Measurements from ENCODE around the gene ANHX.
"Not testable (repeated sequence)": the region's sequence is repeated elsewhere in the genome, so short reads cannot be mapped to it uniquely, and the experiment has no call there.

ANHX gene

DNA sequence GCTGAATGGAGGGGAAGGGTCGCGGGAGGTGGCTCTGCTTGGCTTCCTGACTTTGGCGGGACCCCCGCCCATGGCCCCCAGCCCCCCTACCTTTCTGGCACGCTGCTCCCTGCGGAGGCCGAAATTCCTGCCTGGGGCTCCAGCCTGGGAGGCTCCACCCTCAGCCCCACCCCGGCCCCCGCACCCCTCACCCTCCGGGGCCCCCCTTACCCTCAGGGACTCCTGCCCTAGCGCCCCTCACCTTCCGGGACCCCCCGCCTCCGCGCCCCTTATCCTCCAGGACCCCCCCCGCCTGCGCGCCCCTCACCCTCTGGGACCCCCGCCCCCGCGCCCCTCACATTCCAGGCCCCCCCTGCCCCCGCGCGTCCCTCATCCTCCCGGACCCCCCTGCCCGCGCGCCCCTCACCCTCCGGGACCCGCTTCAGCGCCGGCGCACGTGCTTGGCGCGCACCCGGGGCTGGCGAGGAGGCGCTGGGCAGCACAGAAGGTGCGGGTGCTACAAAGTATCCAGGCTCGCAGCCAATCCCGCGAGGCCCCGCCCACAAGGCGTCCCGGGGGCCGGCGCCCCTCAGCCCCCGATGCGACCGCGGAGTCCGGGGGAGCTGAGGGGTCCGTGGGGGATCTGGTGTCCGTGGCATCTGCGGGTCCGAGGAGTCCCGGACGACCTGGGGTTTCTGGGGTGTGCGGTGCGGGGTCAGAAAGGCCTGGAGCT is at the start of gene ANHX:
Gene ANHX, minus strand, starts transcription at position 477 of the 712 bp plus-strand sequence. CDS start 1,521 bp downstream, outside the sequence.
- no peaks in the 10 kb centered on the region for H3K4me1 ChIP-seq (ENCODE audit: insufficient read depth, low read length)
- H3K27me3 ChIP-seq (ENCODE audit: insufficient read depth, low read length), result no peaks in the 10 kb centered on the region
- H3K9me3 ChIP-seq (ENCODE audit: insufficient read depth, low read depth, low read length), result peaks cover 75% of the 10 kb centered on the region
- no peak within 1 kb of the TSS for H3K4me3 ChIP-seq (ENCODE audit: low read length)
- H3K27ac ChIP-seq (ENCODE audit: low read length), result no peak within 1 kb of the TSS
- no peaks in the 10 kb centered on the region for H3K36me3 ChIP-seq (ENCODE audit: insufficient read depth, low read depth, low read length)
- H3K9ac ChIP-seq (ENCODE audit: low read depth, low read length), result no peak within 1 kb of the TSS

DNA sequence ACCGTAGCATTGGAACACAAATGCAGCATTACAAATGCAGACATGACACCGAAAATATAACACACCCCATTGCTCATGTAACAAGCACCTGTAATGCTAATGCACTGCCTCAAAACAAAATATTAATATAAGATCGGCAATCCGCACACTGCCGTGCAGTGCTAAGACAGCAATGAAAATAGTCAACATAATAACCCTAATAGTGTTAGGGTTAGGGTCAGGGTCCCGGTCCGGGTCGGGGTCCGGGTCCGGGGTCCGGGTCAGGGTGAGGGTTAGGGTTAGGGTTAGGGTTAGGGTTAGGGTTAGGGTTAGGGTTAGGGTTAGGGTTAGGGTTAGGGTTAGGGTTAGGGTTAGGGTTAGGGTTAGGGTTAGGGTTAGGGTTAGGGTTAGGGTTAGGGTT is 29.0 kb upstream of the ANHX start:
- not testable (repeated sequence) for H3K9ac ChIP-seq (ENCODE audit: low read depth, low read length); H3K36me3 ChIP-seq (ENCODE audit: insufficient read depth, low read depth, low read length); H3K9me3 ChIP-seq (ENCODE audit: insufficient read depth, low read depth, low read length); H3K4me3 ChIP-seq (ENCODE audit: low read length); H3K4me1 ChIP-seq (ENCODE audit: insufficient read depth, low read length); H3K27me3 ChIP-seq (ENCODE audit: insufficient read depth, low read length); H3K27ac ChIP-seq (ENCODE audit: low read length)

DNA sequence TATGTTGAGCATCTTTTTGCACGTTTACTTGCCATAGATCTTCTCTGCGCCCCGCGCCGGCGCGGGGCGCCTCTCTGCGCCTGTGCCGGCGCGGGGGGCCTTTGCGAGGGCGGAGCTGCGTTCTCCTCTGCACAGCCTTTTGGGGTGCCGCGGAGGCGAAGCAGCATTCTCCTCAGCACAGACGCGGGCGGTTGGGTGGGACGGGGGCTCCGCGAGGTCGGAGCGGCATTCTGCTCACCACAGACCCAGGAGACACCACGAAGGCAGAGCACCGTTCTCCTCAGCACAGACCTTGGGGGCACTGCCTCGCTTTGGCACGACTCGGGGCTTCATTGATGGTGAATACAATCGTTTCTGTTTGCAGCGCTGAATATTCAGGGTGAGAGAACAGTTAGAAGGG is 28.5 kb upstream of the ANHX start:
- no peaks in the 10 kb centered on the region for H3K36me3 ChIP-seq (ENCODE audit: insufficient read depth, low read depth, low read length)

DNA sequence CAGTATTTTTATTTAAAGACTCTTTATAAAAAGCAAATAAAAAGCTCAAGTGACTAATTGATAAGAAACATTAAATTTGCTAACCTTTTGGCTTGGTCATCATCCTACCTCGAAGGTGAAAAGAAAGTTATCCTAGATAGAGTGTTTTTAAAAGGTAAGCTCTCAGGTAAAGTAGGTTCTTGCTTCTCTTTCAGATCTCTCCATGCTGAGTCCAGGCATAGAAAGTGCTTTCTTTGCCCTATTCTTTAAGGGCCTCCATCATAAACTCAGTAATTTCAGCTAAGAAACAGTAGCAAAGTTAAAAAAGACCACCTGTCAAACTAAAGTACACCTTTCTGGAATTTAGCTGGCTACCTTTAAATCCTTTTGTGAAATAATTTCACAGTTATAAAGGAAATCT is 20.6 kb upstream of the ANHX start:
- Histone ChIP-seq H3K9ac (ENCODE audit: low read depth, low read length) (no peak overlapping the region), H3K27me3 (ENCODE audit: insufficient read depth, low read length) (no peaks in the 10 kb centered on the region), H3K27ac (ENCODE audit: low read length) (no peak overlapping the region), H3K4me1 (ENCODE audit: insufficient read depth, low read length) (no peaks in the 10 kb centered on the region), H3K36me3 (ENCODE audit: insufficient read depth, low read depth, low read length) (no peaks in the 10 kb centered on the region), H3K4me3 (ENCODE audit: low read length) (no peak overlapping the region), H3K9me3 (ENCODE audit: insufficient read depth, low read depth, low read length) (peaks cover 44% of the 10 kb centered on the region)

More for the DNA sequence above, 28.5 kb upstream of the ANHX start:
- no peak overlapping the region for H3K4me3 ChIP-seq (ENCODE audit: low read length)
- H3K27ac ChIP-seq (ENCODE audit: low read length), result no peak overlapping the region
- H3K9ac ChIP-seq (ENCODE audit: low read depth, low read length), result no peak overlapping the region
- no peaks in the 10 kb centered on the region for H3K4me1 ChIP-seq (ENCODE audit: insufficient read depth, low read length)
- no peaks in the 10 kb centered on the region for H3K27me3 ChIP-seq (ENCODE audit: insufficient read depth, low read length)
- H3K9me3 ChIP-seq (ENCODE audit: insufficient read depth, low read depth, low read length), result no peaks in the 10 kb centered on the region; the same call in 1 of the 2 replicates

DNA sequence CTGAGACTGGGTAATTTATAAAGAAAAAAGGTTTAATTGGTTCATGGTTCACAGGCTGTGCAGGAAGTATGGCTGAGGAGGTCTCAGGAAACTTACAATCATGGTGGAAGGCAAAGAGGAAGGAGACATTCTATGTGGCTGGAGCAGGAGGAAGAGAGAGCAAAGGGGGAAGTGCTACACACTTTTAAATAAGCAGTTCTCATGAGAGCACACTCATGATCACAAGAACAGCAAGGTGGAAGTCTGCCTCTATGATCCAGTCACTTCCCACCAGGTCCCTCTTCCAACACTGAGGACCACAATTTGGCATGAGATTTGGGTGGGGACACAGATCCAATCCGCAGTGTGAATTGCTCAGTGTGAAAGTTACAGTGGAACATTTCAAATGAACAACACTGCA is 20.2 kb upstream of the ANHX start:
- H3K27ac ChIP-seq (ENCODE audit: low read length); H3K4me3 ChIP-seq (ENCODE audit: low read length); H3K4me1 ChIP-seq (ENCODE audit: insufficient read depth, low read length); H3K27me3 ChIP-seq (ENCODE audit: insufficient read depth, low read length); H3K9ac ChIP-seq (ENCODE audit: low read depth, low read length); H3K36me3 ChIP-seq (ENCODE audit: insufficient read depth, low read depth, low read length): not testable (repeated sequence)
- H3K9me3 ChIP-seq (ENCODE audit: insufficient read depth, low read depth, low read length), result peaks cover 48% of the 10 kb centered on the region

DNA sequence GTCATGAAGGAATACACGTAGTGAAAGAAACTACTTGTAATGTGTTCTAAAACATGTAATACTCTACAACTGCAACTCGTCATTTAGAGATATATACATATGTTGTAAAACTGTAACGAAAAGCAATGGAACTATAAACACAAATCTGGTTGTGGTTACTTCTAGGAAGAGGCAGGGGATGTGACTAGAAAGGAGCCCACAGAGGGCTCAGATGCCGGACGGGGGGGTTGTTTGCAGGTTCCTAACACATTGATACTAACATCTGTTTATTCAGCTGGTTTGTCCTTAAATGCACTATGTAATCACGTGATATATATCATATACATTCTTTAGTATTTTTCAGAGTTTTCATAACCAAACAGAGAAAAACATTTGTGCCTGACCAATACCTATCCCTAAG is 16.1 kb upstream of the ANHX start:
- no peak overlapping the region for H3K9ac ChIP-seq (ENCODE audit: low read depth, low read length)
- peaks cover 48% of the 10 kb centered on the region for H3K9me3 ChIP-seq (ENCODE audit: insufficient read depth, low read depth, low read length)
- no peak overlapping the region for H3K27ac ChIP-seq (ENCODE audit: low read length)
- H3K4me1 ChIP-seq (ENCODE audit: insufficient read depth, low read length), result no peaks in the 10 kb centered on the region
- H3K36me3 ChIP-seq (ENCODE audit: insufficient read depth, low read depth, low read length), result no peaks in the 10 kb centered on the region
- H3K27me3 ChIP-seq (ENCODE audit: insufficient read depth, low read length), result no peaks in the 10 kb centered on the region
- no peak overlapping the region for H3K4me3 ChIP-seq (ENCODE audit: low read length)

DNA sequence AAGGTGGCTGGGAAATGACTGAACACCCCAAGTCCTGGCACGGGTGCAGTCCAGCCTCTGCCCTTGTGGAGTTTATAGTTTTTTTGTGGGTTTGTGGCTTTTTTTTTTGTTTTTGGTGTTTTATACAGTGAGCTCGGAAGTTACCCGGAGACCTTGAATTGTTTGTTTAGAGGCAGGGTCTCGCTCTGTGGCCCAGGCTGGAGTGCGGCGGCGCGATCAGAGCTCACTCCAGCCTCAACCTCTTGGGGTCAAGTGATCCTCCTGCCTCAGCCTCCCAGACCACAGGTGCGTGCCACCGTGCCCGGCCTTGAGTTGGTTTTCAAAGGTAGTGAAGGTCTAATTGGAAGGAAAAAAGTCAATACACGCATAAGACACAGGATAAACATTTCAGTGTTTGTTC is 879 bp upstream of the ANHX start:
- Histone ChIP-seq H3K9ac (ENCODE audit: low read depth, low read length) (no peak overlapping the region), H3K27ac (ENCODE audit: low read length) (no peak overlapping the region), H3K27me3 (ENCODE audit: insufficient read depth, low read length) (no peaks in the 10 kb centered on the region), H3K36me3 (ENCODE audit: insufficient read depth, low read depth, low read length) (no peaks in the 10 kb centered on the region), H3K9me3 (ENCODE audit: insufficient read depth, low read depth, low read length) (peaks cover 75% of the 10 kb centered on the region), H3K4me3 (ENCODE audit: low read length) (no peak overlapping the region), H3K4me1 (ENCODE audit: insufficient read depth, low read length) (no peaks in the 10 kb centered on the region)

DNA sequence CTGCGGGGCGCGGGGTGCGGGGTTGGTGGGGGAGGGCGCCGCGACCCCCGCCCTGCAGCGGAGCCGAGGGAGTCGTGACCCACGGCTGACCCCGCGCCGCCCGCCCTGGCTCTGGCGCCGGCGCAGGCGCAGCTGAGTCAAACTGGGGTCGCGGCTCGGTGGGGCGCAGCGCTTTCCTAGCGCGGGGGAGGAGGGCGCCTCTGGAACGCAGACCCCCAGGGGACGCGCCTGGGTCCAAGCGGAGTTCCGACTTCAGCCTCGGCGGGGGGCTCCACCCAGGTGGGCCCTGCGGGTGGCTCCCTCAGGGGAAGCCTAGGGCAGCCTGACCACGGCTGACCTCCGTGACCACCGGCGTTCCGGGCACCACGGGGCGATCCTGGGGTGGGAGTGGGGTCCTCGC is 467 bp upstream of the ANHX start:
- Histone ChIP-seq H3K27ac (ENCODE audit: low read length) (no peak overlapping the region), H3K9me3 (ENCODE audit: insufficient read depth, low read depth, low read length) (peaks cover 75% of the 10 kb centered on the region), H3K36me3 (ENCODE audit: insufficient read depth, low read depth, low read length) (no peaks in the 10 kb centered on the region), H3K4me1 (ENCODE audit: insufficient read depth, low read length) (no peaks in the 10 kb centered on the region), H3K4me3 (ENCODE audit: low read length) (no peak overlapping the region), H3K27me3 (ENCODE audit: insufficient read depth, low read length) (no peaks in the 10 kb centered on the region), H3K9ac (ENCODE audit: low read depth, low read length) (no peak overlapping the region)

DNA sequence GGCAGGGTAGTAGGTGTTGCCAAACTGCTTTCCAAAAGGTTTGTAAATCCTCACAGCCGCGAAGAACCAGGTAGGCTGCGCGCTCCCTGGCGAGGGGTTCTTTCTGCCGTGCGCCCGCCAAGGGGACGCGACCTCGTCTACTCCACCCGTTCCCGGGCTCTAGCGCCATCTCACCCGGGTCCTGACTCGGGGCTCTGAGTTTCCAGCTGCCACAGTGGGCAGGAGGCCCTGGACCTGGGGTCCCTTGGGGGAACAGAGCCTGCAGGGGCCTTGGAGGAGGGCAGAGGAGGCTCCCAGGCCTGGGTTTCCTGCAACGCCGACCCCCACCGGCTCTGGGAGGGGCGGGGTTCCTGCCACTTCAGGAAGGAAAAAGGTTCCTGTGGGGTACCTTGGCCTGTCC is 706 bp downstream of the ANHX start:
- Histone ChIP-seq H3K36me3 (ENCODE audit: insufficient read depth, low read depth, low read length) (no peaks in the 10 kb centered on the region), H3K4me1 (ENCODE audit: insufficient read depth, low read length) (no peaks in the 10 kb centered on the region), H3K9me3 (ENCODE audit: insufficient read depth, low read depth, low read length) (peaks cover 74% of the 10 kb centered on the region)

DNA sequence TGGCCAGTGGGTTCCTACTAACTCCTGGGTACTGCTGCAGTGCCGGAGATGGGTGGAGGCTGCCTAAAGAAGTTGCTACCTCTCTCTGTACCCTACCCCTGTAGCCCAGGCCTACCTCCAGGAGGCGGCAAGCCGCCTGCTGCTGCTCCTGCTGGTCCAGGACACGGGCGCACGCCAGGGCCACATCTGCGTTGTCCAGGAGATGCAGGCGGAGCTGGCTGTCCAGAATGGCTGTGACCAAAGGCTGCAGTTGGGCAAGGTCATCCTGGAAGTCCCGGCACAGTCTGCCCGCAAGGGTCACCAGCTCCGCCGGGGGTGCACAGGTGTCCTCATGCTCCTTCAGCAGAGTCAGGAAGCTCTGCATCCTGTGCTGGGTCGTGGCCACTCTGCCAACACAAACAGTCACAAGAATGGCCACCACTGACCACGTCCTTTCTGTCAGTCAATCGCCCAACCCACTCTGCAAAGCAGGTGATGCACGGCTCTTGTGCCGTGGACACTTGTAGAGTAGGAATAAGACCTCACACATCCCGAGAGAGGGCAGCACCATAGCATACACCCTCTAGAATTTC is 1.6 kb downstream of the ANHX start:
- Histone ChIP-seq H3K4me3 (ENCODE audit: low read length) (no peak overlapping the region), H3K27ac (ENCODE audit: low read length) (no peak overlapping the region), H3K36me3 (ENCODE audit: insufficient read depth, low read depth, low read length) (no peaks in the 10 kb centered on the region), H3K4me1 (ENCODE audit: insufficient read depth, low read length) (no peaks in the 10 kb centered on the region), H3K9me3 (ENCODE audit: insufficient read depth, low read depth, low read length) (peaks cover 74% of the 10 kb centered on the region), H3K27me3 (ENCODE audit: insufficient read depth, low read length) (no peaks in the 10 kb centered on the region), H3K9ac (ENCODE audit: low read depth, low read length) (no peak overlapping the region)

More for the DNA sequence above, 706 bp downstream of the ANHX start:
- H3K4me3 ChIP-seq (ENCODE audit: low read length), result no peak overlapping the region
- H3K9ac ChIP-seq (ENCODE audit: low read depth, low read length), result no peak overlapping the region
- no peak overlapping the region for H3K27ac ChIP-seq (ENCODE audit: low read length)
- H3K27me3 ChIP-seq (ENCODE audit: insufficient read depth, low read length), result no peaks in the 10 kb centered on the region

DNA sequence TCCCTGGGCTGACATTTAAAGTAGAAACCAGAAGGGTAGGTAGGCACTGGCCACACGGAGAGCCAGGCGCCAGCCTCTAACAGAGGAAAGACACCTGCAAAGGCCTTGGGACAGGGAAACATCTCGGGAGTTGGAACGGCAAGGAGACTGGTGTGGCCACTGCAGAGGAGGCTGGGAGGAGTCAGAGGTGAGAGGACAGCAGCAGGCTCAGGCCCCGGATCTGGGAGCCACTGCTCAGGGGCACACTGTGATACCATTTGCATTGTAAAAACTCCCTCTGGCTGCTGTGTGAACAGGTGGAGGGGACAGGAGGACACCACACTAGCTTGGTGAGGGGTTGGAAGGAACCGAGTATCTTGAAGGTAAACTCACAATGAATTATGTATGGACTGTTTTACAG is 2.7 kb downstream of the ANHX start:
- Histone ChIP-seq H3K27ac (ENCODE audit: low read length) (no peak overlapping the region), H3K4me1 (ENCODE audit: insufficient read depth, low read length) (no peaks in the 10 kb centered on the region), H3K27me3 (ENCODE audit: insufficient read depth, low read length) (no peaks in the 10 kb centered on the region), H3K9me3 (ENCODE audit: insufficient read depth, low read depth, low read length) (peaks cover 78% of the 10 kb centered on the region), H3K9ac (ENCODE audit: low read depth, low read length) (no peak overlapping the region), H3K36me3 (ENCODE audit: insufficient read depth, low read depth, low read length) (no peaks in the 10 kb centered on the region), H3K4me3 (ENCODE audit: low read length) (no peak overlapping the region)

DNA sequence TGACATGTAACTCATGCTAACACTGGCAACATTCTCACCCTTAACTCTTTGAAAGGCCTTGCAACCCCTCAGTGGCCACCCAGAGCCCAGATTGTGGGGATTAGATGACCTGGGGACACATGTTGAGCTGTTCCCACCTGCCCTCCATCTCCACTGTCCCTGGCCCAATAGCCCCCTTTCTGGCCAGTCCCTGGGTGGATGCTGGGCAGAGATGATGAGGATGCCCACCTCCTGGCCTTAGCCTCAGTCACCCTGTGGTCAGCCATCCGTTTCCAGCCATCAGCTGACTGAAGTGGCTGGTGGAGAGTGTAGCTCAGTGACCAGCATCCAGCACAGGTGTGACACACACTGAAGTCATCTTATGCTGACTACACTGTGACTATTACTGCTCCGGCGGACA is 4.7 kb downstream of the ANHX start:
- Histone ChIP-seq H3K27ac (ENCODE audit: low read length) (no peak overlapping the region), H3K4me1 (ENCODE audit: insufficient read depth, low read length) (no peaks in the 10 kb centered on the region), H3K36me3 (ENCODE audit: insufficient read depth, low read depth, low read length) (no peaks in the 10 kb centered on the region), H3K4me3 (ENCODE audit: low read length) (no peak overlapping the region), H3K27me3 (ENCODE audit: insufficient read depth, low read length) (no peaks in the 10 kb centered on the region), H3K9ac (ENCODE audit: low read depth, low read length) (no peak overlapping the region), H3K9me3 (ENCODE audit: insufficient read depth, low read depth, low read length) (peaks cover 89% of the 10 kb centered on the region)

Measured in iPS-20b (cell line).